HG03066 (cell line): Measurements from ENCODE around the gene MED16.
"Not testable (repeated sequence)": the region's sequence is repeated elsewhere in the genome, so short reads cannot be mapped to it uniquely, and the experiment has no call there.

Experiments
- ATAC-seq: cut with Tn5 transposase; IDR thresholded peaks from one replicate; pipeline ENCODE4 v1.9.1; 2021; ENCODE audit warnings: low read depth; ENCODE audit not compliant: unreplicated experiment

The MED16 gene

GRCh38 chr19:858868-859843 lies 33.8 kb downstream of the MED16 start, which contains the start of gene CFD:
Gene CFD, plus strand, starts transcription at chr19:859664. Its CDS starts 26 bp downstream, at chr19:859690.
- no peak for ATAC-seq

- ATAC-seq, result no peak
Observed at GRCh38 chr19:858284-858683, 34.7 kb downstream of the MED16 start.

- ATAC-seq, result no peak
Observed at GRCh38 chr19:855566-856120, 37.3 kb downstream of the MED16 start.

- ATAC-seq, result no peak
Observed at GRCh38 chr19:855142-855541, 37.8 kb downstream of the MED16 start.

- ATAC-seq, result no peak
Observed at GRCh38 chr19:854549-854948, 38.4 kb downstream of the MED16 start.

- not testable (repeated sequence) for ATAC-seq
Observed at GRCh38 chr19:853614-854220, 39.3 kb downstream of the MED16 start.

- no peak for ATAC-seq
Observed at GRCh38 chr19:853014-853585, 39.9 kb downstream of the MED16 start.

GRCh38 chr19:852136-853013 lies 40.6 kb downstream of the MED16 start, which contains the start of gene ELANE:
Gene ELANE, plus strand, starts transcription at chr19:852303. Its CDS starts 26 bp downstream, at chr19:852329.
- ATAC-seq, result no peak

- no peak for ATAC-seq
Observed at GRCh38 chr19:850979-851335, 42.0 kb downstream of the MED16 start.

- no peak for ATAC-seq
Observed at GRCh38 chr19:850221-850978, 42.6 kb downstream of the MED16 start.

- not testable (repeated sequence) for ATAC-seq
Observed at GRCh38 chr19:849195-849594, 43.8 kb downstream of the MED16 start.

GRCh38 chr19:848386-848921 lies 44.5 kb downstream of the MED16 start:
- no peak for ATAC-seq

GRCh38 chr19:845707-846521 lies 47.1 kb downstream of the MED16 start:
- ATAC-seq, result no peak

GRCh38 chr19:844546-844971 lies 48.4 kb downstream of the MED16 start:
- no peak for ATAC-seq

- ATAC-seq, result no peak
Observed at GRCh38 chr19:843836-844545, 49.0 kb downstream of the MED16 start.

- no peak for ATAC-seq
Observed at GRCh38 chr19:843180-843835, 49.7 kb downstream of the MED16 start.

- ATAC-seq, result not testable (repeated sequence)
Observed at GRCh38 chr19:842802-843179, 50.2 kb downstream of the MED16 start.
